Measurements from ENCODE around the gene SPHK2.

The SPHK2 gene

GRCh38 chr19:48624791-48625723 is 5.8 kb downstream of the SPHK2 start:
- DNase-seq (ENCODE audit: low read depth): no peak
- TF ChIP-seq CTCF (IDR thresholded peaks at IDR 0.05; ENCODE audit: low read length, missing control alignments): no peak
- peak overlapping the region; percentile 64 for H3K4me3 ChIP-seq (replicated peaks; ENCODE audit: low read depth, low read length)

GRCh38 chr19:48625891-48626327 is 6.6 kb downstream of the SPHK2 start:
- DNase-seq (ENCODE audit: low read depth): no peak
- TF ChIP-seq CTCF (IDR thresholded peaks at IDR 0.05; ENCODE audit: low read length, missing control alignments): no peak

GRCh38 chr19:48627201-48627864 is 8.0 kb downstream of the SPHK2 start:
- no peak overlapping the region for H3K4me3 ChIP-seq (replicated peaks; ENCODE audit: low read depth, low read length)
- no peak for TF ChIP-seq CTCF (IDR thresholded peaks at IDR 0.05; ENCODE audit: low read length, missing control alignments)
- DNase-seq (ENCODE audit: low read depth): no peak

More at GRCh38 chr19:48625891-48626327, 6.6 kb downstream of the SPHK2 start:
- no peak overlapping the region for H3K4me3 ChIP-seq (replicated peaks; ENCODE audit: low read depth, low read length)

GRCh38 chr19:48627865-48628314 is 8.6 kb downstream of the SPHK2 start:
- no peak for TF ChIP-seq CTCF (IDR thresholded peaks at IDR 0.05; ENCODE audit: low read length, missing control alignments)
- no peak for DNase-seq (ENCODE audit: low read depth)
- H3K4me3 ChIP-seq (replicated peaks; ENCODE audit: low read depth, low read length): no peak overlapping the region

GRCh38 chr19:48628486-48629296 is 9.4 kb downstream of the SPHK2 start:
- no peak for DNase-seq (ENCODE audit: low read depth)
- no peak for TF ChIP-seq CTCF (IDR thresholded peaks at IDR 0.05; ENCODE audit: low read length, missing control alignments)
- no peak overlapping the region for H3K4me3 ChIP-seq (replicated peaks; ENCODE audit: low read depth, low read length)

GRCh38 chr19:48629297-48629598 is 9.9 kb downstream of the SPHK2 start:
- DNase-seq (ENCODE audit: low read depth): no peak
- H3K4me3 ChIP-seq (replicated peaks; ENCODE audit: low read depth, low read length): no peak overlapping the region
- no peak for TF ChIP-seq CTCF (IDR thresholded peaks at IDR 0.05; ENCODE audit: low read length, missing control alignments)
